Stimulated activated CD4-positive, alpha-beta T cell treated with anti-CD3 and anti-CD28 coated beads, Interleukin-12 subunit alpha, Interleukin-12 subunit beta, amount 100 ng/mL, for 48 hours (primary cell): ENCODE data around the gene TMEM132E.

ENCODE experiments used
- DNase-seq, 3 donors: peaks; one replicate each; pipeline ENCODE4 v3.0.0-alpha.2; 2020; ENCODE audit warnings: low read depth in 2 of 3, low spot score in 1 of 3

TMEM132E gene

DNA sequence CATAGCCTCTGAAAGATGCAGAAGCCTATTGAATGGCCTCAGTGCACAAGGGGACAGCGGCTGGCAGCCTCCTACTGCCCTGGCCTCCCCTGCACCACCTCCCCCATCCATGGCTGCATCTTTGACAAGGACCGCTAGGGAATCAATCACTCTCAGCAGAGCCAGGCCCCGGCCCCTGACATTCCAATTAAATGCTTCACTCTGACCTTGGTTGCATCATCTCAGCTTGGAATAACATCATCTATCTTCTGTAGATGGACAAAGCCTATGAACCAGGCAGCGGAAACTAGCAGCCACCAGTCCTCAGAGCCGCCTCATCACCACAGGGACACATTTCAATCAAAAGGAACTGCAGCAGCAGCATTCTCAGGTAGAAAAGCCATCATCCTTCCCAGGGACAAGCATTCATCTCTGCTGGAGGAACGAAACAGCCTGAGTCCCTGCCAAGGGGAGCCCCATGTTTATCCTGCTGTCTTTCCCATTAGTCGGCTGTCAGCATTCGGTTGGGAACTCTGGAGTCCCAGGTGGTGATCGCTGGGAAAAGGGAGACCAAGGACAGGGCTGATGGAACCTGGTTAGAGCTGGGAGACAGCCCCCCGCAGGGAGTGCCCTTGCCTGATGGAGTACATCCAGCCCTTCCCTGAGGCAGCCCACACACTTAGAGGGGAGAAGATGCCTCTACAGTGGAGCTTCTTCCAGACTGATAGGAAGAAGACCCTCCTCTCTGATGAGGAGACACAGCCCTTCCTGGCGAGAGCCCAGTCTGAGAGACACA lies 11.5 kb upstream of the TMEM132E start:
- DNase-seq = no peak

DNA sequence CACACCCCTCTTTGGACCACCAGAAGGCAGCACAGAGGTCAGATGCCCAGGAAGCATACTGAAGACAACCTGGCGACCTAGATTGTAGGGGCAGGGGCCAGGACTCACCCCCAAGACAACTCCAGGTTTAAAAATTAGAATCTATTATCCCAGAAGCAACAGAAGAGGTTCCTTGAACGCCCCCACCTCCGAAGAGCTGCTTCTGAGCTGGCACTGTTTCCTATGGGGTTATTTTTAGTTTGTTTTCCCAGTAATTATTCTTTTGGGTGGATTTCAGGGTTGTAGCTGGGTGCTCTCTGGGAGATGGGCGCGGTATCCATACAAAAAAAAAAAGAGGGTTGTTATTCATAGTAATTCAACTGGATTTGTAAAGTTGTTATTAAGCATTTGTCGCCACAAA lies 10.4 kb upstream of the TMEM132E start:
- no peak for DNase-seq

DNA sequence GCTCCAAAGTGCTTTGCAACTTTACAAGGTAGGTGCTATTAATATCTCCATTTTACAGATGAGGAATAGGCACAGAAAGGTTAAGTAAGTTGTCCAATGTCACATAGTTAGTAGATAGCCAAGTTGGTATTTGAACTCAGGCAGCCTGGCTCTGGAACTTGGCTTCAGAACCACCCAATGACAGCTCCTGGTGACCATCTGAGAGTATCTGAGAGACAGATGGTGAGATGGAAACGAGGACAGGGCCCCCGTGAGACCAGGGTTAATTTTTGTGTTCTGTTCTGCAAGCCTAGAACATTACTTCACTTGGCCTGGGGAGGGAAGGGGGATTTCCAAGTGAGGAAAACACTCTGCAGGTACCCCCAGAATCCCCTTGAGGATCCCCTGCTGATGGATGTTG lies 9.8 kb upstream of the TMEM132E start:
- DNase-seq = no peak

DNA sequence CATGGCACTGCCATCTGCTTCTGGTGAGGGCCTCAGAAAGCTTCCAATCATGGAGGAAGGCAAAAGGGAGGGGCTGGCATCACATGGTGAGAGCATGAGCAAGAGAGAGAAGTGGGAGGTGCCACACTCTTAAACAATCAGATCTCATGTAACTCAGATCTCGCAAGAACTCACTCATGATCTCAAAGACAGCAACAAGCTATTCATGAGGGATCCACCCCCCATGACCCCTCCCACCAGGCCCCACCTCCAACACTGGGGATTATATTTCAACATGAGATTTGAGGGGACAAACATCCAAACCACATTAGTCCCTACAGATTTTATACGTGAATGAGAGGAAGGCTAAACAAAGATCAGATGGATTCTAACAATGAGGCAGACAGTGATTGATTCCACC lies 8.9 kb upstream of the TMEM132E start:
- no peak for DNase-seq

DNA sequence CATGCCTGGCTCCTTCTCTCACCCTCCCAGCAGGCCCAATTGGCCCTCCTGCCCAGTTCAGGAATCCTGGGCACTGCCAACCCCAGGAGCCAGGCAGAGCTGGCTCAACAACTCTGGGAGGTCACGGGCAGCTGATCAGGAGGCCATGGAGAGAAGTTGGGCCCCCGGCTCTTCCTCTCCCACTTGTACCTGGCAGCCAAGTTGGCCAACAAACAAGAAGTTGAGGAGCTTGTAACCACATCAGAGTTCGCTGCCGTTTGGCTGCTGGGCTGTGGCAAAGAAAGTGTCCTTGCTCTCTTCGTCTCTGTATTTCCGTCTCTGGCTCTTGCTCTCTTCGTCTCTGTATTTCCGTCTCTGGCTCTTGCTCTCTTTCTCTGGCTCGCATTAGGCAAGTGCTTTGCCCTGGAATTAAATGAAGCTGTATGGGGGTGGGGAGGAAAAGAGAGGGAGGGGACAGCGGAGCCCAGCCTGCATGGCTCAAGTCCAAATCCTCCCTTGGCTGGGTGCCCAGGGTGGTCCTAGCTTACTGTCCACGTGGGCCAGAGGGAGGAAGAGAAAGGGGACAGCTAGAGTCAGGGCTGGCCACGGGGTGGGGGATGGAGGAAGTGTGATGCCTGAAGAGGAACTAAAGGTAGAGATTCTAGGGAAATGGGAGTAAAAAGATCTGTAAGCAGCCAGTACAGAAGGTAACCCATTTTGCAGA lies 7.8 kb upstream of the TMEM132E start:
- no peak for DNase-seq

DNA sequence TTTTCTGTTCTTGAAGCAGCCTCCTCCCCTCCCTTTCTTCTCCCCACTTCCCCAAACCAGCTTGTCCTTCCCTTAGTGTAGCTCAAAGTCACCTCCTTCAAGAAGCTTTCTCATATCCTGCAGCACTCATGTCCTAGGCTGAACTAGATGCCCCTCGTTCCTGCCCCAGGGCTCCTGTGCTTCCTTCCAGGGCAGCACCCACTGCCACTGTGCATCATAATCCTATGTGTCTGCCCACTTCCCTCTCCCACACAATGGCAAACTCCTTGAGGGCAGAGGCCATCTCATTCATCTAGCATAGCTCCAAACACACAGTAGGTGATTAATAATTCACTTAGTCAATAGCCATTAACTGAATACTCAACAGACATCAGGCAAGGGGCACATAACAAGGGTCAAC lies 6.9 kb upstream of the TMEM132E start:
- no peak for DNase-seq

DNA sequence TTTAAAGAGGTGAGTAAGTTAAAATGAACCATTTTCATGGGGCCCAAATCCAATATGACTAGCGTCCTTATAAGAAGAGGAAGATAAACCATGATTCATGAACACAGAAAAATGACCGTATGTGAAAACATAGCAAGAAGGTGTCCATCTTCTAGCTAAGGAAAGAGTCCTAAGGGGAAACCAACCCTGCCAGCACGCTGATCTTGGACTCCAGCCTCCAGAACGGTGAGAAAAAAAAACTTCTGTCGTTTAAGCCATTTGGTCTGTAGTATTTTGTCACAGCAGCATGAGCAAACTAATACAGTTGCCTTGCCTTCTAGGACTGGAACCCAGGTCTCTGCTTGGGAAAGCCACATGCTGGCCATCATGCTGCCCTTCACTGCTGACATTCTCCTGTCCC lies 4.2 kb upstream of the TMEM132E start:
- DNase-seq = no peak

DNA sequence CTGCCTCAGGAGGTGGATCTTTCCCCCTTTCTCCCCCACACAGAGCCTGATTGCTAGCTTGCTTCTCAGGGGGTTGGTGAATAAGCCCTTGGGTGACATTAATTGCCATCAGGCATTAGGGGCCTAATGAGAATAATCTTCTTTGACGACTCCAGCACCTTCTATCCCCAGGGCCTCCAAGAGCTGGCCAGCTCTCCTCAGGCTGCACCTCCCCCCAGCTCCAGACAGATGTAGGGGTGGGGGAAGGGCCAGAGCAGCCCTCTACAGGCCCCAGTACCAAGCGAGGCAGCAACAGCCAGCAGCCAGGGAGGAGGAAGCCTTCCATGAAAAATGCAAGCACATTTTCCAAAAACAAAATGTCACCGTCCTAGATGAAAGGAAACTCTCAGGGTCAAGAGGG lies 1.4 kb upstream of the TMEM132E start:
- DNase-seq = no peak

DNA sequence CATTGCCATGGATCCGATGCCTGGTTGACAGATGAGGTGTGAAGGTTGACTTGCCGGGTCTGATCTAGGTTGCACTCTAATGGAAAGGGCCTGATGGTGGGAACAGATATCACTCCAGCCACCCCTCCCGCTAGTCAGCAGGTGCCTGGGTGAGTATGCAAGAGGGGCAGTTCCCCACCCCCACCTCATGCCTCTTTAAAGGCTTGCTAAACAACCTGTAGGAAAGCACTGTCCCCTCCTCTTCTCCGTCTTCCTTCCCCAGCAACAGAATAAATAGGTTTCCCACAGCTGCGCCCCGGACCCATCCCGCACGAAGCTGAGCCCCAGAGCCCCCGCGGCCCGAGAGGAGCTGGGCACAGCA lies 746 bp upstream of the TMEM132E start:
- DNase-seq = no peak

DNA sequence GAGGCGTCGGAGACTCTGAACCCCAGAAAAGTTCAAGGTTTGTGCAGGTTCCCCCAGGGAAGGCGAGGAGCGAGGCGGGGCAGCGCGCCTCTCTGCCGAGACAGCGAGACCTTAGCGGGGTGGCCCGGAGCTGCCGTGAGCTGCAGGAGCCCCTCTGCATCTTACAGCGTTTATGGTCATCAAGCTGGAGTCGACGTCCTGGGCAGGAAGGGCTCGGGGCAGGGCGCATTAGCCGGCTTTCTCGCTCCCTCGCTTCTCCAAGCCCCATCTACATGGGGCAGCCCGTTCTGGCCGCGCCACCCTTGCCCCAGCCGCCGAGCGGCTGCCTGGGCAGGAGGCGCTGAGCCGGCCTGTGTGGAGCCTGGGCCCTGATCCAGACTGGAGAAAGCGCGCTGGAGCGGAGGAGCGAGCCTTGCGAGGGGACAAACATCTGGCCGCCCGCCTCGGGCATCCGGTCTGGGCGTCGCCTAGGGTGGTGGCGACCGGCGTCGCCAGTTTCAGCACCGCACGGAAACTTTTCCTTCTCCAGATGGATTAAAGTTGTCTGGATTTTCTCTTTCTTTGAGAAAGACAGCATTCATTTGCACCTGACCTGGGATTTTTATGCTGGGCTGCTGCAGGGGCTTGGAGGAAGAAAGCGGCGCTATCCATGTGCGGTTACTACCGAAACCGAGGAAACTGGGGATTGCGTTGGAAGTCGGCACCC lies 750 bp downstream of the TMEM132E start:
- no peak for DNase-seq

DNA sequence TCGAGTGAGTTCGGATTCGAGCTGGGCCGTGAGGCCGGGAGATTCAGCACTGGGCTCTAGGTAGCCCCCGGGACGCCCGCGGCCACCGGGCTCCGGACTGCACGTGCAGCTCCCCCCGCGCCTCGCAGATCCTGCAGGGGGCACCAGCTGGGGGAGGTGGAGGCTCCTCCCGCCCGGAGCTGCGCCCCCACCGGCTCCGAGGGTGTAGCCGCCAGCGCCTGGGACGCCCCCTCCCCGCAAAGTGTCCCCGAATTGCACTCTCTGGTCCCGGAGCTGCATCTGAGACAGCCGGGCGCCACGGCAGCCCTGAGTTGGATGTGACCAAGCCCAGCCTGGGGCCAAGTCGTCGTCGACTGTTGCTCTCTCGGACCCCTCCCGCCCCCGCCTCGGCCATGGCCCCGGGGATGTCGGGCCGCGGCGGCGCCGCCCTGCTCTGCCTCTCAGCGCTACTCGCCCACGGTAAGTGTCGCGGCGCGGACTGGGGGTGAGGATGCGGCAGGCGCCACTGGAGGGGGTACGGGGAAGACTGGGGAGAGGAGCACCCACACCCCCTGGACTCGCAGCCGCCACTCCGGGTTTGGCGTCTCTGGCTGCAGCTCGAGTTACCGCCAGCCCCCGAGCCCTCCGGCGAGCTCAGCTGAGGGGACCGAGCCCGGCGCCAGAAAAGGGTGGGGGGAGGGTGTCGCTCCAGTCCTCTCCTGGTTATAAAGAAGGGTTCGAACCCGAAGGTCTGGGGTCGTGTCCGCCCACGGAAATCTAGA lies 1.5 kb downstream of the TMEM132E start:
- no peak for DNase-seq

DNA sequence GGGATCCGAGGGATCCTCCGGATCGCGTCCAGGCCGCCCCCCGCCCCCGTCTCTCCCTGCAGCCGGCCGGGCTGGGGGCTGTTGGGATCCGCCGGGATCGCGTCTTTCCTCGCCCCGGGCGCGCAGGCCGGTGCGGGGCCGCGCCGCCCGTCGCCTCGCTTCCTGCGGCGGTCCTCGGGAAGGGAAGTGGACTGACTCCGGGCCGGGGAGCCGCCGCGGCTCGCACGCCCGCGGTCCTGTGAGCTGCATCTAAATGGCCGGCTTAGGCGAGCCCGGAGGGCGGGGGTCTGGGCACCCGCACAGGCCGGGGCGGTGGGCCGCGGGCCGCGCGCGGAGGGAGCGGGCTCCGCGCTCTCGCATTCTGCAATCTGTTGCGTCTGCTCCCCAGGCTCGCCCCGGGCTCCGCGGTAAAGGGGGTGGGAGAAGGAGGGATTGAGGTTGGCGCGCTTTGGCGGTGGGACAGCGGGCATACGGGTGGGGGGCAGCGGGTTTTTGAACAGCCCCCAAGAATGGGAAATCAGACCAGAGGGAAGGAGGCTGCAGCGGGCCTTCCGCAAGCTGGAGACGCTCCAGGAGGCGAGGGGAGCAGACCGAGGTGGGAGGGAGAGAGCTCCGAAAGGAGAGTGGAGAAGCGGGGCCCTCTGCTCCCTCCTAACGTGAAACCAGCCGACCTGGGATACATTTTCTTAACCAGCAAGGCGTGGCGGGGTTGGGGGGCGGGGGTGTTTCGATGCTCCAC lies 2.2 kb downstream of the TMEM132E start:
- DNase-seq = no peak

DNA sequence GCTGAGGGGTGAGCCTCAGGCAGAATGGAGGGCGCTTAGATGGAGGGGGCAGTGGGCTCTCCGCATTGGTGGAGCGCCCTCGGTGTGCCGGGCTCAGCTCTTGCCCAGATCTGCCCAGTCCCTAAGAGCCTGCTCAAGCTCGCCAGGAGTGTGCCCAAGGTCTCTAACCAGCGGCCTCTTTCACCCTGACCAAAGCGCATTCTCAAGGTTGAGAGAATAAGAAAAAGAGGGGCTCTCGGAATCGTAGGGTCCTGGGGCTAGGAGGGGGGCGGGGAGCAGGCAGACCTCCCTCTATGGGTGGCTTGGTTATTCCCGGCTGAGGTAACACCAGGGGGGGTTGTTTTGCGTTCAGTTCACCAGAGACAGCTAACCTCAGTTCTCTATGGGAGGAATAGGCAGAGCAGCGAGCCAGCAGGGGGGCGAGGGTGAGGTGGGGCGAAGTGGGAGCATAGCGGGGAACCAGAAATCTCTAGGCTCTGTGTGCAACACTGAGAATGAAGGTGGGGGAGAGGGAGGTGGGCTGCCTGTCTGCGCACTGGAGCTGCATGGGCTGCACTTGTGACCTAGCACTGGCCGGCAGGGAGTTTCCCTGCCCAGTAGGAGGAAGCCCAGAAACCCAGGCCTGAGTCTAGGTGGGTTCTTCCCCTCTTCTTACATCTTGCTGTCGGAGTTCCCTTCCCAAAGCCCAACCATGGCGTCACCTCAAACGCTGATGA lies 3.0 kb downstream of the TMEM132E start:
- DNase-seq = no peak

DNA sequence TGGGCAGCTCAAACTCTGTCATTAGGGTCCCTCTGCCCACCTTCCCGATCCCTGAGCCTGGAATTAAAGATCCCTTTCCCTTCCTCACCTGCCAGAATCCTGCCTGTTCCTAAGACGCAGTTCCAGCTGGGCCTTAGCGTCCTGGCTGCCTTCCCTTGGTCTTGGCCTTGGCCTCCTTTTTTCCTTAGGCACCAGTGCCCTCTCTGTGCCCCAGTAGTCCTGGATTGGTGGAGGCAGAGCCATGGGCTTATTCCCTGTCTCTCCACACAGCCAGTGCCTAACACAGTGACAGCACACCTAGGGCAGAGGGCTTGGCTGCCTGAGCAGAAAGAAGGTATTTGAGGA lies 3.5 kb downstream of the TMEM132E start:
- DNase-seq = no peak

DNA sequence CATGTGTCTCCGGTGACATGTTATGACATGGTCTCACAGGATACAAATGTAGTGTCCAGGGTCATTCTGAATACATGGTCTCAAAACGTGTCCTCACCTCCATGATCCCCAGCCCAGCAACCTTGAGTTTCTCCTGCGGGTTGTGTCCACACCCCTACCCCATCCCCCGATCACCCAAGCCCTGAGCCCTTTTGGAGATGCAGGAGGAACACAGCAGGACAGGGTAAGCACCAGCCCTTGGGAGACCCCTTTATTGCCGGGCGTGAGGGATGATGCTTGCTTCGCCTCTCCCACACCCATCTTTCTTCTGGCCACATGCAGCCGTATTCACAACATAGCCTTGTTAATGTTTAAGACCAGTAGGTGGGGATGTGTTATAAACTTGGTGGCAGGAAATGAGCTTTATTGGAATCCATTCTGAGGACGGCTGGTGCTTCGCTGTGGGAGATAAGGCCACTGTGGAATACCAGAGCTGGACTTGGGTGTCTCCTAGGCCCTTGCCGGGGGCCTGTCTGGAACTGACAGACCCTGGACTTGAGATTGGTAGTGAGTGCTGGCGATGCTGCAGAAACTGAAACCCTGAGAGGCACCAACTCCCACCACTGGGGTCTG lies 5.5 kb downstream of the TMEM132E start:
- DNase-seq = no peak

DNA sequence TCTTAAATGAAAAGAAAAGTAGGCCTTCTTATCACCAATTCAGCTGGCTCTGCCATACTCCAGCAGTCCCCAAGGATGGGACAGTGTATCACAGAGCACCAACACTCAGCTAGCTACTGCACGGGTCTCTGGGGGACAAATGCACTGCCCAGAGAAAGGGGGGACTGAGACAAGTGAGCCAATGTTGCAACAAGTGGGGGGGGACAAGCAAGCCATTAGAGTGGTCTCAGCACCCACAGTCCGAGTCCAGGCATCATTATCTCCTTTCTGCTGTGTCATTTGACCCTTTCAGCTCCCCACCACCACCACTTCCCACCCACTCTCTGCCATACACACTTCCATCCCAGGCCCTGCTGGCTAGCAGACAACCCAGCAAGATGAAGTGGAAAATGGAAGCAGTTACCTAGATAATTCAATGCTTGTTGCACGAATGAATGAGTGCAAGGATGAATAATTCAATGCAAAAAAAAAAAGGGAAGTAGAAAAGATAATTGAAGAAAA lies 7.0 kb downstream of the TMEM132E start:
- no peak for DNase-seq

DNA sequence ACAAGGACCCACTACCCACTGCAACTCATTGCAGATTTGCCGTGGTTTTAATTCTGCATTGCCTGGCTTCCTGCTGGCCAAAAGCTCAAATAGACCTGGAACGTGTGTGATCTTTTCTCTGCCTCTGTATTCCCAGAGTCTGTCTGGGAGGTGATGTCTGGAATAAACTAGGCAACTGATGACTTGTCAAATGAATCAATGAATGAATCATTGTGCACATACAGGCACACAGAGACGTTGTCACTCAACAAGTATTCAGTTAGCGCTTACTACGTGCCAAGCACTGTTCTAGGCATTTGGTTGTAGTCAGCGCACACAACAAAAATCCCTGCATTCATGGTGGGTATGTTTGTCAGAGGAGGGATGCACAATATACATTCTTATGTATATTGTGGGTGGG lies 8.9 kb downstream of the TMEM132E start:
- DNase-seq = no peak

DNA sequence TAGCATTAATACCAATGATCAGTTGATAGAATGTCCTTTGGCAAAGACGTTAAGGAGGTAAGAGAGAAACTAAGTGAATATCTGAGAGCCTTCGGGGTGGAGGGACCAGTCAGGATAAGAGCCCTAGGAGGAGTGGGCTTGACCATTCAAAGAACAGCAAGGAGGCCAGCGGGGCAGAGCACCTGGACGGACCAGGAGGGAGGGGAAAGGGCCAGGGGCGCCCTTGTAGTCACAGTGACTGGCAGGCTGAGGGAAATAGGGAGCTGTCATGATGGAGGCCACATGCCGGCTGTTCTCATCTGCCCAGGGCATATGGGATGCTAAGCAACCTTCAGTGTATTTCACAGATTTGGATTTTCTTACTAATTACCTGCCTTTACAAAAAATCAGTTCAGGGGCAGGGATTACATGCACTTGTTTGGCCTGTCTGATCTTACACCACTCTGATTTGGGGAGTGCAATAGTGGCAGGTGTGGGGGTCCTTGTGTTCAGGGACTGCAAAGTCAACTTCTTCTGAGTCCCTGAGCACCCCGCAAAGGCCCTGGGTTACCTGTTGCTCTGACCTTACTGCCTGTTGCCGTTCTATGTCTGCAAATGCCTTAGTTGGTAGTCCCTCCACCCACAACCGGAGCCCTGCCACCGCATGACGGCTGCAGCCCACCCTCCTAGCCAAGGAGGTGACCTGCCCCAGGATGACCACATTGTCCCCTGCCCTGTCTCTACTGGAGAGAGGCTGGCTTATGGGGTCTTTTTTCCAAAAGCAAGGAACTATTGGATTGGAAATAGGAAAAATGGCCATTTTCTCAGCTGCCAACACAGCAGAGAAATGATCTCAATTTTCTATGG lies 10.0 kb downstream of the TMEM132E start:
- no peak for DNase-seq

DNA sequence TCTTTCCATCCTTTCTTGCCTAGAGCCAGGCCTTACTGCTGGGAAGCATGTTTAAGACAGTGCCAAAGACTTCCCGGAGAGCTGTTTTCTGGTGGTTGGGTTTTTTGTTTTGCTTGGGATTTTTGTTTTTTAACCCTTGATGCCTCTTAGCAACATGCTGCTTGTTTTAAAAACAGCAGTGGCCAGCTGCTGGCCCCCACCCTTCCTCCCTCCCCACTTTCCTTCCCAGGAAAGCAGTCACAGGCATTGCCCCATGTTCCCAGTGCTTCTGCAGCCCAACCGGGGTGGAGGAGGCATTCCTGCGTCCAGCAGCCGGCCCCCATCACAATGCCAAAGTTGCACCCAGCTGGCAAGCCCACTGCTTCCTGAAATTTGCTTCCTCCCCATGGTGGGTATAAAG lies 12.6 kb downstream of the TMEM132E start:
- DNase-seq = no peak
